Measurements from ENCODE around the gene GARIN3.
"Not testable (repeated sequence)": the region's sequence is repeated elsewhere in the genome, so short reads cannot be mapped to it uniquely, and the experiment has no call there.

Gene GARIN3

DNA sequence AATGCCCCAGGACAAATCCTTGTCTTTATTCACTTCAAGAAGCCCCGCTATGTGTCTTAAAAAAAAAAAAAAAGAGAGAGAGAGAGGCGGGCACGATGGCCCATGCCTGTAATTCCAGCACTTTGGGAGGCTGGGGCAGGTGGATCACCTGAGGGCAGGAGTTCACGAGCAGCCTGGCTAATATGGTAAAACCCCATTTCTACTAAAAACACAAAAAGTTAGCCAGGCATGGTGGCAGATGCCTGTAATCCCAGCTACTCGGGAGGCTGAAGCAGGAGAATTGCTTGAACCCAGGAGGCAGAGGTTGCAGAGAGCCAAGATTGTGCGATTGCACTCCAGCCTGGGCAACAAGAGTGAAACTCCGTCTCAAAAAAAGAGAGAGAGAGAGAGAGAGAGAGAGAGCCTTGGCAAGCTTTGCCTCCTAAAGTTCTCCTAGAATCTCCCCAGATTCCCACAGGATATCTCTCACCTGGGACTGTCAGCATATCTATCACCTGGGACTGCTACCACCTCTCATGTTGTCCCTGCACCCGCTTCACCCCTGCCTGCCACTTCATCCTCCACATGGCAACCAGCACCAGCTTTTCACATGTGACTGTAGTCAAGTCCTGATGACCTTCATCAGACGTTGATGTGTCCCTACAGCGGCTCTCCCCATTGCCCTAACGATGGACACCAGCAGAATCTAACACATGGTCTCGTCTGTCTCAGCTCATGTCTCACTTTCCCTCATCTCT, 20.4 kb upstream of the GARIN3 start:
- DNase-seq: no peak

DNA sequence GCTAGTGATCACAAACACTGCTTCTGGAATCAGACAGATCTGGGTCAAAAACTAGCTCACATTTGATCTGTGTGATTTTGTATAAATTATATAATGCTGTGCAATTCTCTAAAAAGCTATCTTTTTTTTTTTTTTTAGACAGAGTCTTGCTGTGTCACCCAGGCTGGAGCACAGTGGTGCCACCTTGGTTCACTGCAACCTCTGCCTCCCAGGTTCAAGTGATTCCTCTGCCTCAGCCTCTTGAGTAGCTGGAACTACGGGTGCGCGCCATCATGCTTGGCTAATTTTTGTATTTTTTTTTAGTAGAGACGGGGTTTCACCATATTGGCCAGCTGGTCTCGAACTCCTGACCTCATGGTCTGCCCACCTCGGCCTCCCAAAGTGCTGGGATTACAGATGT, 19.1 kb upstream of the GARIN3 start:
- not testable (repeated sequence) for DNase-seq

DNA sequence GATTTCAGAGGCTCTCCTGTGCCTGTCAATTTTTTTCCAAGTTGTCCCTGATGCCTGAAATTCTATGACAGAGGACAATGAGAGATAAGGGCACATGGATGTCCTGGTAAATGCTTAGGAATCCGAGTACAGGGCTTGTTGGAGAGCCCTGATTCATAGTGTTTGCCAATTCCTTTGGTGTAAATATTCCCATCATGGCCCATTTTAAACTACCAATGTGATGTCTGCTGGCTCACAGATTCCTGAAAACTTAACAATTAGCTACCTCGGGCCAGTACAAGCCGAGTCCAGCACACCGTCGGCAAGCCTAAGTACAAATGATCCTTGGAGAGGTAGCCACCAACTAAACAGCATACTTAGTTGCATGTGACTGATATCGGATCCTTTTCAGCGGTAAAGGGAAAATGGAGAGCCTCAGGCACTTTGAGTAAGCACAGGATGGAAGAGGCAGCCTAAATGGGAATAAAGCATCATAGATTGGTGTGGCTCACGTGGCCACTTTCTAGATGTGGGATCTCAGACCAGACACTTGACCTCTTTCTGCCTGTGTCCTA, 18.1 kb upstream of the GARIN3 start:
- no peak for DNase-seq

DNA sequence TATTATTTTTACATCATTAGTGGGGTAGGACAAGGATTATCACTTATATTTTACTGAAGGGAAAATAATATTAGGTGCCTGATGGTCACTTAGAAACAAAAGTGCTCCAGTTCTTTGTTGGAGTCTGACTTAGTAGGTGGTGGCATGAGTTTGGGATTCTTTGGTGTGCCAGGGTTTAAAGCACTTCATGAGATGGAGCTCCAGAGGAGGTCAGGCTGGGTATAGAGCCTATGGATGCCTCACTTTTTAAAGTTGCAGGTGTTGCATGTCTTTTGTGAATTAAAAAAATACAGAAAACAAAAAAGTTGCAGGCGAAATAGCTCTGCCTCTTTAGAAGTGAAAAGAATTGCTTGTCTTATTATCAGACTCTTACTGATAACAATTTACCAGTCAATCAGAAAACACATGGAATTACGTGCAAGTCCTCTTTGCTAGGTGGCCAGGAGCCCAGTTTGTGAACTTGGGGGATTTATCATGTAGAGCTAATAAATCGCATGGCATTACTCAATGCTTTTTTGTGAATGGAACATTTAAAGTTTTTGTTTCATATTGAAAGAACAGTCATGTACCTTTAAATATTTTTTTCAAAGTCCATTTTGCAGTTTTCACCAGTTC, 16.2 kb upstream of the GARIN3 start:
- no peak for DNase-seq

DNA sequence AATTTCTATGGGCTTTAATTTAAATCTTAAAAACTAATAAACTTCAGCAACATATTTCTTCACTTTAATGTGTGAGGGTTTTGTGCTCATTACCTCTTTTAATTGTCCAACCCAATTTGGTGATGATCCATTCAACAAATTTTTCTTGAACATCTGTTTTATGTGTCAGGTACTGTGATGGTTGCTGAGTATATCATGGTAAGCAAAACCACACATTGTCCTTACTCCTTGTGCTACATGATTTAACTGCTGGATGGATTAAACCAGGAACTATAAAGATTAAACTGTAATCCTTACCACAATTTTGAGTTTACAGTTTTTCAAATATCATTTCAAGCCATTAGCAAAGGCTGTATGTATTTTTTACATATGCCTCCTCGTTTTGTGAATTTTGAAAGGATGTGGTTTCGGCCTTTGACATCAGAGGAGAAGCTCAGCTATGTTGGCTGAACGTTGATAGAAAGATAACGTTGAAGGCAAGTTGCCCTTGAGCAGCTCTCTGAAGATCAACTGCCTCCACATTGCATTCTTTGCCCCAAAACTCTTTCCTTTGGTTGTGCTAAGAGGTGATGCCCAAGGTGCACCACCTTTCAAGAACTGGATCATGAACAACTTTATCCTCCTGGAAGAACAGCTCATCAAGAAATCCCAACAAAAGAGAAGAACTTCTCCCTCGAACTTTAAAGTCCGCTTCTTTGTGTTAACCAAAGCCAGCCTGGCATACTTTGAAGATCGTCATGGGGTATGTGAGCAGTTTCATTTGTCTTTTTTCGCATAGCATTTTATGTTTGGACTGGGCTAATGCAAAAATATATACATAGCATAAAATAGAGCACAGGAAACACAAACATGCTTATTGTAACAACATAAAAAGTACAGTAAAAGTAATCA, 14.6 kb upstream of the GARIN3 start, which contains the start of gene ITK:
Gene ITK, plus strand, starts transcription at position 467 of the 891 bp plus-strand sequence. Its CDS starts 138 bp downstream, at position 605.
- DNase-seq: no peak

DNA sequence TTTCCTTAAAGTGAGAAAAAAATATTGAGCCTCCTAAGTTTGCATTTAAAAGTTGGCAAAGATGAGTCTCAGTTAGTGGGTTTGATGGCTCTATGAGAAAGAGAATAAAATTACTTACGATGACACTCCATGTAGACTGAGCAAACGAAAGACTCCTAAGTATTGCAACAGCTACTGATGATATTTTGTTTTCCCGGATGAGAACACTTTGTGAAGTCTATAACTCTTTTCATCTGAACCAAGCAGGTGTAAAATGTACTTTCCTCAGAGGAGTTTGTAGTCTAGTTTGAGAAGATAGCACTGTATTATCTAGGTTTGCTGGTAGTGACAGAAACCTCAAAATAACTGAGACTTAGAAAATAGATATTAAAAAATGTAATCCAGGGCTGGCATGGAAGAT, 12.9 kb upstream of the GARIN3 start:
- DNase-seq: no peak

DNA sequence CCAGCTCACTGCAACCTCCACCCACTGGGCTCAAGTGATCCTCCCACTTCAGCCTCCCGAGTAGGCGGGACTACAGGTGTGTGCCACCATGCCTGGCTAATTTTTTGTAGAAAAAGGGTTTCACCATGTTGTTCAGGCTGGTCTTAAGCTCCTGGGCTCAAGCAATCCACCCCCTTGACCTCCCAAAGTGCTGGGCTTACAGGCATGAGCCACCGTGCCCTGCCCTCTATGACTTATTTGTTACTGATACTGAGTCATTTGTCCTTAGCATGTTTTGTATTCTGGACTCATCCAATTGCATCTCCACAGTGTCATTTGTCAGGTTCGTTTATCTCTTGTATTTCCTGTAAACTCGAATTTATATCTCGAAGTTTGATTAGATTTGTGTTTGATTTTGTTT, 11.9 kb upstream of the GARIN3 start:
- DNase-seq: no peak

DNA sequence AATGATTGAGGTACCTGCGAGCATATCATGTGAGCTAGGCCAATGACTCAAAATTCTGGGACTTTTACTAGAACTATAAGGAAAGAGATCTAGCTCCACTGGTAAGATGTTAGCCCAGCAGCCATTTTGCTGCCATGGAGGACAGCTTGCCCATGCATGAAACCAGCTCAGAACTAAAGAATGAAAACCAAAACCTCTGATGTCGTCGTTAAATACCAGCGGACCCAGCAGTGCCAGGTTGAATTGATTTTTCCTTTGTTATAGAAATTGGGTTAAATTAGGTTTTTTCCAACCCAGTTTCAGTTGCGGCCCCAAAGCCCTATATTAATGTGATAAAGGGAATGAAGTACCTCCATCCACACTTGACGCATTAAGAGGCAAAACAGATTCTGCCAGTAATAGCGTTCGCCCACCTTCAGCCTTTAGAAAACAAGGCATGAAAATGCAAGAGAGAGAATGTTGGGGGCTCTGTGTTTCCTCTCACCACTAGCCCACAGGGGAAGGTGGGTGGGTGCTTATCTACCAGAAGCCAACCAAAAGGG, 9.1 kb upstream of the GARIN3 start:
- no peak for DNase-seq

DNA sequence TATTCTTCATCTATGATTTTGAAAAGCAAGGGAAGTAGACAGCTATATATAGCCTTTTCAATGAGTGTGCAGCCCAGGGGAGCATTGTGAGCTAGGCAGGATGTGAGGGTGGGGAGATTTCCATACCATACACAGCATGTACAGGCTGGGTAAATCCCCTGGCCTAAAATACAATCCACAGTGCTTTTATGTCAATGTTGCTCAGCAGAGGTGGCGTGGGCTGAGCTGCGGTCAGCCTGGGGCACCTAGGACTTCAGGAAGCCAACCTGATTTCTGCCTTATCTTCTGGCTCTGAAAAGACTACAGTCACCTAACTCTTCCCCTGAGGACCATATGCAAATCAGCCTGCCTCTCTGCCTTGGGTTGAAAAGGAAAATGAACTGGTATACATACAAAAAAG, 6.3 kb upstream of the GARIN3 start:
- no peak for DNase-seq

DNA sequence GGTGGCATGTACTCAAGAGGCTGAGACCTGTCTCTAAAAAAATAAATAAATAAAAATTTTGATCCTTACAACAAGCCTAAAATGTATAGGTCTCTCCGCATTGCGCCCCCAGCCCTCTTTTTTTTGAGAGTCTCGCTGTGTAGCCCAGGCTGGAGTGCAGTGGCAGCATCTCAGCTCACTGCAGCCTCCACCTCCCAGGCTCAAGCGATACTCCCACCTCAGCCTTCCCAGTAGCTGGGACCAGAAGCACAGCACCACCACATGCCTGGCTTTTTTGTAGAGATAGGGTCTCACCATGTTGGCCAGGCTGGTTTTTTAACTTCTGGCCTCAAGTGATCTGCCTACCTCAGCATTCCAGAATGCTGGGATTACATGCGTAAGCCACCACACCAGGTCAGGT, 2.2 kb upstream of the GARIN3 start:
- no peak for DNase-seq

DNA sequence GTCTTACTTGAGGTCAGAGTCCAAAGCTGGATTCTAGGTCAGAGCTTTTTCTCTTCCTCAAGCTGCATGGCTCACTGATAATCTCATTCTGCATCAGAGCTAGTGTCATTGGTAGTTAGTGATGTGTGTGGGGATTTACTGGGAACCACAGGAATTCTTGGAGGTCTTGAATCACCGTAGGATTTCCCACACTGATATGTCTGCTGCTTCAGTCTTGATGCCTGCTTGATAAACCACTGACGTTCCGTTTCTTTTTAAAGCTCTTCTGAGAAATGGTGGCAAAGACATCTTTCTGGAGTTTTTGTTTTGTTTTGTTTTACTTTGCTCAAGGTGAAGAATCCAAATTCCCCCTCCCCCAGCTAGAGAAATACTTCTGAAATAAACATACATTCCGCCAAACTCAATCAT, 1.2 kb upstream of the GARIN3 start:
- no peak for DNase-seq

DNA sequence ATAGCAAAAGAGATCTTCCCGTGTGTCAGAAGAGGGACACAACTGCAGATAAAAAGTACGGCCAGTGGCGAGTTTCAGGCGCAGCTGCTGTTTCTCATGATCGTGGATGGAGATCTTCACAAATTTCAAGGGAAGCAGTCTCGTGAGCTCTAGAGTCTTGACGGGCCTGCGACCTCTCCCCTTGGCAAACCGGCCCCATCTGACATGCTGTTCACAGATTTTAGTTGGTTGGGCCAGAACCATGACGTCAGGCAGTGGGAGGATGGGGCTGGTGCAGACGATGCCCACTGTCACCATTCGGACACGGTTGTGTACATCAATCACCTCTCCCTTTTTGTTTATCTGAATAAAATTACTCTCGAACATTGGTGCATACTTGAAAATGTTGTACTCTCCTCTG, 396 bp downstream of the GARIN3 start:
- DNase-seq: no peak

DNA sequence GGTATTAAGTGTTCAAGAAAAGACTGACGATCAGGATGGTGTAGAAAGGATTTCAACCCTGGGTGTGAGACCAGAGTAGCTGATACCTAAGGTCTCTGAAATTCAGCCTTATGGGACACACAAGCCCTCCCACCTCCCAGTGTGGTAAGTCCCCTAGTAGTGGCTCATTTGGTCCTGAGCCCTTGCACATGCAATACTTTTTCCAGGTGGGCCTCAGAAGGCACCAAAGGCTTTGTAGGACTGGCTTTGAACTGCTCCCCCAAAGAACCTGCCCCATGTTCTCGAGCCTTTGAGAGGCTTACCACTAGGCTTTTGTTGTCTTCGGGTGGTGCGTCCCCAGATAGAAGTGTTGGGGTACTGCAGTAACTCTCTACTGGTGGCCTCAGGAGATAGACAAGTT, 803 bp downstream of the GARIN3 start:
- no peak for DNase-seq

DNA sequence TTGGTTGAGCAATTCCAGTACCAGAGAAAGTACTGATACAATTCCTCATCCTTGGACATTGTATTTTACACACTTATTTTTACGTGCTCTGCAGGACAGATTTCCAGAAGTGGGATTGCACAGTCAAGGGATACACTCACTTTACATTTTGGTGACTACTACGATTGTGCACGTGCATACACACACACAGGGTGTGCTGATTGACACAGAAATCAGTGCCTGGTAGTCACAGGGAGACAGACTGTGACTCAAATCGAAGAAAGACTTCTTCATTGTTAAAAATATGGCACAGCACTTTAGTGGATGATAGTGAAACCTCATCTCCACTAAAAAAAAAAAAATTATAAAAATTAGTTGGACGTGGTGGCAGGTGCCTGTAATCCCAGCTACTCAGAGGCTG, 1.5 kb downstream of the GARIN3 start:
- DNase-seq: no peak

DNA sequence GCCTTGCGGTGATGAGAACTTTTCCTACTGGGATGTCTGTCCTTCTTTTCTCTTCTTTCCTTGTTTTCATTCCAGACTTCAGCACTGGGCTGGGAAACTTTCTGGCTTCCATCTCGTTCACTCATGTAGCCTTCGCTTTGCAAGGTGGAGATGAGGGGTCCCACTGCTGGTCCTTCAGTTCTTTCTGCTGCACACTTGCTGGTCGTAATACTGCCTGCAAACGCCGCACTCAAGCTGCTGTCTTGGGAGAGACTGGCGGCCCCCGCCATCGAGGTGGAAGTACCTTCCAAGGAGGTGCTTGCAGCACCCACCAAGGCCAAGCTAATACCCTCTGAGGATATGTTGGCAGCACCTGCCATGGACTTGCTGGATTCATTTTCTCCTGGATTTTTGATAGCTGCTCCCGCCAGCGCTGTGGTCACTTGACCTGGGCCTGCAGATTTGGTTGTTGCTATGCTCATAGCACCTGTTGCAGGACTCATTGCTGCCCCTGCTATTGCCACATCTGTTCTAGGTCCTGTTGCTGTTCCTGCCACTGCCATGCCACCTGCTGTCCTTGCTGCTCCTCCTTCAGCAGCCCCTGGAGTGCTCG, 3.0 kb downstream of the GARIN3 start:
- DNase-seq: no peak

DNA sequence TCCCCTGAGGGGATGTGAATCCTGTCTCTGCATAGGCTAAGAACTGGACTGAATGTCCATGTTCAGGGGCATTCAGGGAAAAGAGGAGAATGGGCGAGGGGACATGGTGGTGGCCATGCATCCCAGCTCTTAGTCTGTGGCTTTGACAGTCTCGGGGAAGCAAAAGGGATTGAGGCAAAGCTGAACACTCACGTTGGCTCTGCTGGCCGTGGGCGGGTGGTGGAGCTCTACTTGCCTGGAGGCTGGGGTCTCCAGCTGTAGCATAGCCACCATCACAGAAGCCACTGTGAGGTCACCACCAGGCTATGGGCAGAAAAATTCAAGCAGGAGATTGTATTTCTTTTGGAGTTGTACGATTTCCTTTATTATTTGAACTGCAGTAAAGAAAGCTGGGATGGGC, 4.1 kb downstream of the GARIN3 start:
- DNase-seq: no peak

DNA sequence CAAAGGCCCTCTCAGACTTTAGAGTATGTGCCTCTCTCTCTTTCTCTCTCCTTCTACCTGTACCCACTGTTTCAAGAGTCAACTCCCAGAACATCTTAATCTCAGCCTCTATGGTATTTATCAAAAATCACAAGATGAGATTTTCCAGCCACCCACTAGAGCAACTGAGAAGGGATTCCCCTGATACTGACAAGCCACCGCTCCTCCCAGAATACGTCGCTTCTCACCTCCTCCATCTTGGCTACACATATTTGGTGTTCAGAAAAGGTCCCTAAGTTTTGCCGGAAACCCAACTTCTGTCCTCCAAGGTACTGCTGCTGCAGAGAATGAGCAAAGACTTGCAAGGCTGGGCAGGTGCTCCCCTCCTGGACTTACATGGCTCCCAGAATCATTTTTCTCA, 6.1 kb downstream of the GARIN3 start:
- no peak for DNase-seq

DNA sequence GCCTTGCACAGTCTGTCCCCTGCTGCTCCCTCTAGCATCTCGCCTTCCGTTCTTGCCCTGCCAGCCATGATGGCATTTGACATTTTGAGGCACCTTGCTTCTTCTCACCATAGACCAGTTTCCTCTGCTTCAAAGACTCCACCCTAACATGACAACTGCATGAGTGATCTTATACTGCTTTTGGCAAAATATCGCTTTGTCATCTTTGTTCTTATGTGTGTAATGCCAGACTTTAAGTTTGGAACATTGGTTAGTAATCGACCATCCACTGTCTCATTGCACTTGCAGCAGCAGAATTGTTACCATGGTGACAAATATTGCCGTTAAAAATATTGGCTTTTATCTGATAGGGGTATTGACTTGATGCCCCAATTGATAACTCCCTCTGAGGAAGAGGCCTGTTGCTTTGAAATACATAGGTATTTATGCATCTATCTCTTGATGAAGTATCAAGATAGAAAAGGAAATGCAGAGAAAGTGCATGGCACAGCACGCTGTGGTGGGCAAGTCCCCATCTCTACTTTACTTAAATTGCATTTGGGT, 6.8 kb downstream of the GARIN3 start:
- no peak for DNase-seq

DNA sequence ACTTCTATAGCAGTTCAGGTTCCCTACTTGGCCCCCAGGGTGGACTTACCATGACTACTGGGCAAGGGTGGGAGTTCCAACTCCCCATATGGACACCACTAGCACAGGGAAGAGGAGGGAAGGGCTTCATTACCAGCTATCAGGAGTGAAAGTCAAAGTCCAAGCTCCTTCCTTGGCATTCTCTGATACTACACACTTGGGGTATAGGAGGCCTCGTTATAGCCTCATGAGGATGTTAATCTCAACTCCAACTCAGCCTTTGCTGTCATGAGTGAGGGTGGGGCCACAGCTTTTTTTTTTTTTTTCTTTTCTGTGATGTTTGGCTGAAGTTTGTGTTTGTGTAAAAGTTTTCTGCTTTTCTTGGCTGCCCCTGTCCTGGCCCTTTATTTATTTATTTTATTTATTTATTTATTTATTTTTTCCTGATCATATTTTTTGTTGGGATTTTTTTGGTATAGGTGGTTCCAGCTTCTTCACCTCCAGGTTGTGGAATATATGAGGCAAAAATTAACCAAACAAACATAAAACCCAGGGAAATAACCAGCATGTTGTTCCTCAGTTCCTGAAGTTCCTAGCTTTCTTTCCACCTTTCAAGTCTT, 8.7 kb downstream of the GARIN3 start:
- no peak for DNase-seq

DNA sequence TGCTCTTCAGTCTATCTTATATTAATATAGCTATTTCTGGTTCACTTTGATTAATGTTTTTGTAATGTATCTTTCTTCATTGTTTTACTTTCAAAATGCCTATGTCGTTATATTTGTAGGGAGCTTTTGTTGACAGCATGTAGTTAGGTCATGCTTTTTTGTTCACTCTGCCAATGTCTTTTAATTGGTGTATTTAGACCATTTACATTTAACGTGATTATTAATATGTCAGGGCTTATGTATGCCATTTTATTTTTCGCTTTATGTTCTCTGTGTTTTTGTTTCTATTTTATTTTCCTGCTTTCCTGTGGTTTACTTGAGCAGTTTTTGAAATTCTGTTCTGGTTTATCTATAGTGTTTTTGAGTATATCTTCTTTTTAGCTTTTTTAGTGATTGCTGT, 10.8 kb downstream of the GARIN3 start:
- DNase-seq: no peak

DNA sequence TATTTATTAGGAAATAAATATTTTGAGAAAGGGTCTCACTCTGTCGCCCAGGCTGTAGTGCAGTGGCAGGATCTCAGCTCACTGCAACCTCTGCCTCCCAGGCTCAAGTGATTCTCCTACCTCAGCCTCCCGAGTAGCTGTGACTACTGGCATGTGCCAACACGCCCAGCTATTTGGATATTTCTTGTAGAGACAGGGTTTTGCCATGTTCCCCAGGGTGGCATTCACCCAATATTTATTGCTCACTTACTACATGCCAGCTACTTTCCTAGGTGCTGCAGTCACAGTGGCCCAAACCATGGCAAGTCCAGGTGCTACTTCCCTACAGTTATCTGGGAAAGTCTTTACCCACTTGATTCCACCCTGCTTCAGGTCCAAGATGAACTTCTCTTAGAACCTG, 15.1 kb downstream of the GARIN3 start:
- no peak for DNase-seq

Data from anterior cingulate cortex (tissue), 58 donors.